ENCODE measurements around the gene TRUB2. TPM values are rescaled to one million over a fixed set of nuclear protein-coding genes. Genes with fewer than 3 reads are reported as not detected.
A peak's percentile ranks its signal among the peaks of the same experiment; 100 is the strongest.

Gene TRUB2
- total RNA-seq, 1 experiment from 2014 or later = 34.1 TPM

GRCh38 chr9:128323791-128324190, 1.5 kb upstream of the TRUB2 start:
- Mint-ChIP-seq H3K4me3 (ENCODE audit: unreplicated experiment) (peak overlapping the region; percentile 91), H3K27ac (ENCODE audit: unreplicated experiment) (peak overlapping the region; percentile 96), H3K4me1 (ENCODE audit: low read depth, unreplicated experiment) (peaks cover 7% of the 10 kb centered on the region), H3K36me3 (ENCODE audit: insufficient read depth, unreplicated experiment) (peaks cover 34% of the 10 kb centered on the region), H3K27me3 (ENCODE audit: insufficient read depth, unreplicated experiment) (no peaks in the 10 kb centered on the region), H3K9me3 (ENCODE audit: unreplicated experiment) (no peaks in the 10 kb centered on the region)
- Histone ChIP-seq H3K4me3 (ENCODE audit: low read depth, low read length) (peak overlapping the region; percentile 83), H3K36me3 (ENCODE audit: control insufficient read depth, insufficient read depth, low read length) (0 out of 2 replicates have a peak, but pooled peaks cover 1% of the 10 kb centered on the region), H3K9me3 (no peaks in the 10 kb centered on the region), H3K27me3 (replicated peaks; ENCODE audit: control insufficient read depth, insufficient read depth, low read length) (no peaks in the 10 kb centered on the region), H3K4me1 (peaks cover 13% of the 10 kb centered on the region)
- CTCF ChIA-PET = interaction anchor here (0.5 kb wide), 1 partner anchor 28 kb away, joined by 4 read pairs; no protein-coding TSS in a partner anchor
- no peak for TF ChIP-seq CTCF (IDR thresholded peaks at IDR 0.05; ENCODE audit: insufficient read depth in 1 of 2, low read depth in 1 of 2, low read length in 1 of 2, severe bottlenecking in 1 of 2, unreplicated experiment in 1 of 2)
- POLR2A ChIA-PET = no interaction called here
- BruUV-seq (replicated peaks) = no TSS peak
- DNase-seq = no peak
- intact Hi-C loops (cut with micrococcal nuclease; ENCODE audit: unreplicated experiment) = no loop called here

- H3K36me3 Mint-ChIP-seq (ENCODE audit: insufficient read depth, unreplicated experiment) = peaks cover 30% of the 10 kb centered on the region
- POLR2A ChIA-PET = no interaction called here
- DNase-seq = no peak
- Histone ChIP-seq H3K27me3 (replicated peaks; ENCODE audit: control insufficient read depth, insufficient read depth, low read length) (no peaks in the 10 kb centered on the region), H3K4me1 (peaks cover 8% of the 10 kb centered on the region), H3K9me3 (no peaks in the 10 kb centered on the region), H3K36me3 (ENCODE audit: control insufficient read depth, insufficient read depth, low read length) (no peaks in the 10 kb centered on the region), H3K4me3 (ENCODE audit: low read depth, low read length) (peak overlapping the region; percentile 83)
- TF ChIP-seq CTCF (IDR thresholded peaks at IDR 0.05; ENCODE audit: insufficient read depth in 1 of 2, low read depth in 1 of 2, low read length in 1 of 2, severe bottlenecking in 1 of 2, unreplicated experiment in 1 of 2) = no peak
- peak overlapping the region; percentile 91 for H3K4me3 Mint-ChIP-seq (ENCODE audit: unreplicated experiment)
- H3K9me3 Mint-ChIP-seq (ENCODE audit: unreplicated experiment) = no peaks in the 10 kb centered on the region
- CTCF ChIA-PET = interaction anchor here (0.5 kb wide), 1 partner anchor 28 kb away, joined by 4 read pairs; no protein-coding TSS in a partner anchor
- no TSS peak for BruUV-seq (replicated peaks)
- intact Hi-C loops (cut with micrococcal nuclease; ENCODE audit: unreplicated experiment) = no loop called here
- H3K27ac Mint-ChIP-seq (ENCODE audit: unreplicated experiment) = peak overlapping the region; percentile 96
- H3K4me1 Mint-ChIP-seq (ENCODE audit: low read depth, unreplicated experiment) = peaks cover 7% of the 10 kb centered on the region
- no peaks in the 10 kb centered on the region for H3K27me3 Mint-ChIP-seq (ENCODE audit: insufficient read depth, unreplicated experiment)
Observed at GRCh38 chr9:128323212-128323730, 1.0 kb upstream of the TRUB2 start.

GRCh38 chr9:128321879-128322403, 306 bp downstream of the TRUB2 start:
- CTCF ChIA-PET = no interaction called here
- no peak for TF ChIP-seq CTCF (IDR thresholded peaks at IDR 0.05; ENCODE audit: insufficient read depth in 1 of 2, low read depth in 1 of 2, low read length in 1 of 2, severe bottlenecking in 1 of 2, unreplicated experiment in 1 of 2)
- no peak for DNase-seq
- Histone ChIP-seq H3K4me3 (ENCODE audit: low read depth, low read length) (peak overlapping the region; percentile 83), H3K9me3 (no peaks in the 10 kb centered on the region), H3K36me3 (ENCODE audit: control insufficient read depth, insufficient read depth, low read length) (no peaks in the 10 kb centered on the region), H3K4me1 (0 out of 2 replicates have a peak, but pooled peaks cover 4% of the 10 kb centered on the region), H3K27me3 (replicated peaks; ENCODE audit: control insufficient read depth, insufficient read depth, low read length) (no peaks in the 10 kb centered on the region)
- no peaks in the 10 kb centered on the region for H3K4me1 Mint-ChIP-seq (ENCODE audit: low read depth, unreplicated experiment)
- no peaks in the 10 kb centered on the region for H3K27me3 Mint-ChIP-seq (ENCODE audit: insufficient read depth, unreplicated experiment)
- H3K9me3 Mint-ChIP-seq (ENCODE audit: unreplicated experiment) = no peaks in the 10 kb centered on the region
- H3K36me3 Mint-ChIP-seq (ENCODE audit: insufficient read depth, unreplicated experiment) = peaks cover 30% of the 10 kb centered on the region
- intact Hi-C loops (cut with micrococcal nuclease; ENCODE audit: unreplicated experiment) = loop anchor here (1.0 kb wide), 1 partner anchor 19 kb away; no protein-coding TSS in a partner anchor
- POLR2A ChIA-PET = no interaction called here
- peak overlapping the region; percentile 91 for H3K4me3 Mint-ChIP-seq (ENCODE audit: unreplicated experiment)
- peak overlapping the region; percentile 96 for H3K27ac Mint-ChIP-seq (ENCODE audit: unreplicated experiment)
- TSS peak; percentile 69 for BruUV-seq (replicated peaks)
